HK-2 (cell line): Measurements from ENCODE around the gene CCN6.

ENCODE experiments used
- DNase-seq: peaks from one replicate; pipeline ENCODE4 v3.0.0-alpha.2; 2018; ENCODE audit not compliant: unreplicated experiment

CCN6 gene

GRCh38 chr6:112114577-112115223 lies 60.8 kb downstream of the CCN6 start:
- no peak for DNase-seq

- DNase-seq, result no peak
These were observed 62.3 kb downstream of the CCN6 start for GRCh38 chr6:112116221-112116620.

DNA sequence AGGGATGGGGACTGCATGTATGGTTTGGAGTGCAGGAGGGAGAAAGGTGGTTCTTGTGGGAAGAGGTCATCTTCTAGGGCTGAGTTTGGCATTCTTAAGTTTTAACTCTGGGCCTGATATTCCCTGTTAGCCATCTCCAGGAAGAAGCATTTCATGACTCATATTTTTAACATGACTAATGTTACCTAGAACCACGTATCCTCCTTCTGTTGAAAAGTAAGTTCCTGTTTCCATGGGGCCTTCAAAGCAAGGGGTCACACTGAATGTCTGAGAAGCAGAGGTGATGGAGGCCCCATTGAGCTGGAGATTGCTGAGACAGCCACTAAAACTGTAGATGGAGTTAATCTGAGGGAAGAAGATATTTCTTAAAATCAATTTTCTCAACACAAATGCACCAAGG lies 63.6 kb downstream of the CCN6 start:
- no peak for DNase-seq

GRCh38 chr6:112118034-112118433 lies 64.1 kb downstream of the CCN6 start:
- no peak for DNase-seq
